Breast epithelium (tissue), 3 donors: ENCODE results near the gene DDX41.

Experiments used
- POLR2A ChIP-seq: fragments of 450-650 bp; IDR thresholded peaks from one replicate; pipeline ENCODE4 v1.6.1; 2016; ENCODE audit warnings: antibody characterized with exemption, mild to moderate bottlenecking, moderate library complexity
- TF ChIP-seq, protein P1 (sequence below), 3 donors: fragments of 450-650 bp; IDR thresholded peaks; one replicate each; pipeline ENCODE4 v1.5.1; 2016 to 2017; ENCODE audit warnings: antibody characterized with exemption in 3 of 3, mild to moderate bottlenecking in 3 of 3, moderate library complexity in 3 of 3

DNA sequence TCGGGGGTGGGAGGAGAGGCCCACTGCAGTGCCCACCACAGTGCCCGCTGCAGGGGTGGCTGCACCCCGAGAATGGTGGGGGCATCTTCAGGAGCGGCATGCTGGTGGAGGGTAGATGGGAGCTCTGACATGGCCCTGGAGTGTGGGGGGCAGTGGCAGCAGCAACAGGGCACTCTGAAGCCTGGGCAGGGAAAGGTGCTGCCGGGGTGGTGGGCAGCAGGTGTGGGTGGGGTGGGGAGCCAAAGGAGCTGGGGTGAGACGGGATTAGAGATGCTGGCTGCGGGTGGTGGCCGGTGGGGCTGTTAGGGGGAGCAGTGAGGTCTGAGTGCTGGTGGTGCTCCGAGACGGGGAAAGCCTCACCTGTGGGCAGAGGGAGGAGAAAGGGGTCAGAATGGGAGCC lies 19.6 kb upstream of the DDX41 start:
- TF ChIP-seq, protein P1, sequence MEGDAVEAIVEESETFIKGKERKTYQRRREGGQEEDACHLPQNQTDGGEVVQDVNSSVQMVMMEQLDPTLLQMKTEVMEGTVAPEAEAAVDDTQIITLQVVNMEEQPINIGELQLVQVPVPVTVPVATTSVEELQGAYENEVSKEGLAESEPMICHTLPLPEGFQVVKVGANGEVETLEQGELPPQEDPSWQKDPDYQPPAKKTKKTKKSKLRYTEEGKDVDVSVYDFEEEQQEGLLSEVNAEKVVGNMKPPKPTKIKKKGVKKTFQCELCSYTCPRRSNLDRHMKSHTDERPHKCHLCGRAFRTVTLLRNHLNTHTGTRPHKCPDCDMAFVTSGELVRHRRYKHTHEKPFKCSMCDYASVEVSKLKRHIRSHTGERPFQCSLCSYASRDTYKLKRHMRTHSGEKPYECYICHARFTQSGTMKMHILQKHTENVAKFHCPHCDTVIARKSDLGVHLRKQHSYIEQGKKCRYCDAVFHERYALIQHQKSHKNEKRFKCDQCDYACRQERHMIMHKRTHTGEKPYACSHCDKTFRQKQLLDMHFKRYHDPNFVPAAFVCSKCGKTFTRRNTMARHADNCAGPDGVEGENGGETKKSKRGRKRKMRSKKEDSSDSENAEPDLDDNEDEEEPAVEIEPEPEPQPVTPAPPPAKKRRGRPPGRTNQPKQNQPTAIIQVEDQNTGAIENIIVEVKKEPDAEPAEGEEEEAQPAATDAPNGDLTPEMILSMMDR (IDR thresholded peaks at IDR 0.05): no peak
- no peak for TF ChIP-seq POLR2A
